ENCODE data around the gene PROCA1.

PROCA1 gene

DNA sequence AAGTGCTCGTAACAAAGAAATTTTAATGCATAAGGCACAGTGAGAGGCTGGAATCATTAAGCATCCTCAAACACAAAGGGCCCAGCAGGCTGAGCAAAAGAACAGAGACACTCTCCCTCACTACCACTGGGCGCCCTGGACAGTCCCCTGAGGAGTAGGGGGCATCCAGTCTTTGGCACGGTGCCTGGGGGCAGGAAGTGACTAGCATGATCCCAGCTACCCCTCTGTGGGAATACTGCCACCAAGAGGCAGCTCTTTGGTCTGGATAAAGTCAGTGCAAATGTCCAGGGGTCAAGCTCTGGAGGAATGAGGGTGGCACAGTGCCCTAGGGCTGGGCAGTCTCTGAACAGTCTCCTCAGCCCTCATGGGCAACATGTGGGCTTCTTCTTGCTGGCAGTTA, 2.6 kb upstream of the PROCA1 start:
- no peak overlapping the region for H3K4me3 ChIP-seq (ENCODE audit: low read depth, low read length)
- TF ChIP-seq, protein P1, sequence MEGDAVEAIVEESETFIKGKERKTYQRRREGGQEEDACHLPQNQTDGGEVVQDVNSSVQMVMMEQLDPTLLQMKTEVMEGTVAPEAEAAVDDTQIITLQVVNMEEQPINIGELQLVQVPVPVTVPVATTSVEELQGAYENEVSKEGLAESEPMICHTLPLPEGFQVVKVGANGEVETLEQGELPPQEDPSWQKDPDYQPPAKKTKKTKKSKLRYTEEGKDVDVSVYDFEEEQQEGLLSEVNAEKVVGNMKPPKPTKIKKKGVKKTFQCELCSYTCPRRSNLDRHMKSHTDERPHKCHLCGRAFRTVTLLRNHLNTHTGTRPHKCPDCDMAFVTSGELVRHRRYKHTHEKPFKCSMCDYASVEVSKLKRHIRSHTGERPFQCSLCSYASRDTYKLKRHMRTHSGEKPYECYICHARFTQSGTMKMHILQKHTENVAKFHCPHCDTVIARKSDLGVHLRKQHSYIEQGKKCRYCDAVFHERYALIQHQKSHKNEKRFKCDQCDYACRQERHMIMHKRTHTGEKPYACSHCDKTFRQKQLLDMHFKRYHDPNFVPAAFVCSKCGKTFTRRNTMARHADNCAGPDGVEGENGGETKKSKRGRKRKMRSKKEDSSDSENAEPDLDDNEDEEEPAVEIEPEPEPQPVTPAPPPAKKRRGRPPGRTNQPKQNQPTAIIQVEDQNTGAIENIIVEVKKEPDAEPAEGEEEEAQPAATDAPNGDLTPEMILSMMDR (IDR thresholded peaks at IDR 0.05; ENCODE audit: low read depth, low read length) = no peak

DNA sequence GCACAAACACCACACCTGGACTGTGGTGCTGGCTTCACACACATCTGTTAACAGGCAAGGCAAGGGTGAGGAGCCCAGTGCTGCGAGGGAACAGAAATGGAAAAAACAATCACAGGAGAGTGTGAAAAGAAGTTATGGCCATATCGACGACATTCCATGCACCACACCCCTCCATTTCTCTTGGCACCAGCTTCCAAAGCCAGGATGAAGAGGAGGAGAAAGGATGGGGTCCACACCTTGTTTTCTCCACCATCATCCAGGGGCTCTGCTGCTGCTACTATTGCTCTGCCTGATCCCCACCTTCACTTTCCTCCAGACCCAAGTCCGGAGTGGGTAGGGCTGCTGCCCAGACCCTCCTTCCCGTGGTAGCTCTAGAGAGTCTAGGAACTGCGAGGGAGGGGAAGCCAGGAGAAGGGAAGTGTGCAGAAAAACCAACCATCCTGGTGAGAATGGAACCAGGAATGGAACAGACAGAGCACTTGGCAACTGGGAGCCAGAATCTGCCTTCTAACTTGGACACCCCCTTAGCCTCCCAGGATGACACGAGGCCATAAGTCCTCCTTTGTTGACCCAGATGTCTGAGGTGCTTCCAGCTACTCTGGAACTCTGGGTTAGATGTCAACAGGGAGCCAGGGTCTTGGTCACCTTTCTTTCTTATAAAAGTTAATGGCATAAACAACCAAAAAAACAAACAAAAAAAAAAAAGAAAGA, 1.2 kb upstream of the PROCA1 start:
- H3K4me3 ChIP-seq (ENCODE audit: low read depth, low read length) = no peak overlapping the region
- TF ChIP-seq, protein P1 (IDR thresholded peaks at IDR 0.05; ENCODE audit: low read depth, low read length) = no peak

DNA sequence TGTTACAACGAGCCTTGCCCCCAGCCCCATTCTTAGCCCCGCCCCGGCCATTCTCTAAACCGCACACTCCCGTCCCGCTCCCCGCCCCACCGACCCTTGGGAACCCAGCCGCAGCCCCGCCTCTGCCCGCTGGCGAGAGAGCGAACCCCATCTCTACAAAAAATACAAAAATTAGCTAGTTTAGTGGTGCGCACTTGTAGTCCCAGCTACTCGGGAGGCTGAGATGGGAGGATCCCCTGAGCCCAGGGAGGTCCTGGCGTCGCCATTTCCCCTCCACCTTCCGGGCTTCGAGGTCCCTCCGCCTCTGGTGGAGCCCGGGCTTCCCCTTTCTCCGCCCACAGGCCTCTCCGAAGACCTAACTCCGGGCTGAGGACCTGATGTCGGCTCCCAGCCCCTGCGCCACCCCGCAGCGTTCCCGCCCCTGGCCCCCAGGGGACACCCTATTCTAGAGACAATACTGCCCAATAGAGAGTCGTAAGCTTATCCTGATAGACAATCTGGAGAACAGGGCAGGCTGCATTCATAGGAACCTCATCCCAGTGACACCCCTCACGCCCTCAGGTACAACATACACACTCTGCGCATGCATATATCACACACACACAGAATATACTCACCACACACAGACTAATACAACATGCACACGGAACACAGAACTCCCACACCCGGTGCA, 480 bp upstream of the PROCA1 start:
- TF ChIP-seq, protein P1 (IDR thresholded peaks at IDR 0.05; ENCODE audit: low read depth, low read length) = no peak
- H3K4me3 ChIP-seq (ENCODE audit: low read depth, low read length) = no peak overlapping the region; the same call in 1 of the 2 replicates

DNA sequence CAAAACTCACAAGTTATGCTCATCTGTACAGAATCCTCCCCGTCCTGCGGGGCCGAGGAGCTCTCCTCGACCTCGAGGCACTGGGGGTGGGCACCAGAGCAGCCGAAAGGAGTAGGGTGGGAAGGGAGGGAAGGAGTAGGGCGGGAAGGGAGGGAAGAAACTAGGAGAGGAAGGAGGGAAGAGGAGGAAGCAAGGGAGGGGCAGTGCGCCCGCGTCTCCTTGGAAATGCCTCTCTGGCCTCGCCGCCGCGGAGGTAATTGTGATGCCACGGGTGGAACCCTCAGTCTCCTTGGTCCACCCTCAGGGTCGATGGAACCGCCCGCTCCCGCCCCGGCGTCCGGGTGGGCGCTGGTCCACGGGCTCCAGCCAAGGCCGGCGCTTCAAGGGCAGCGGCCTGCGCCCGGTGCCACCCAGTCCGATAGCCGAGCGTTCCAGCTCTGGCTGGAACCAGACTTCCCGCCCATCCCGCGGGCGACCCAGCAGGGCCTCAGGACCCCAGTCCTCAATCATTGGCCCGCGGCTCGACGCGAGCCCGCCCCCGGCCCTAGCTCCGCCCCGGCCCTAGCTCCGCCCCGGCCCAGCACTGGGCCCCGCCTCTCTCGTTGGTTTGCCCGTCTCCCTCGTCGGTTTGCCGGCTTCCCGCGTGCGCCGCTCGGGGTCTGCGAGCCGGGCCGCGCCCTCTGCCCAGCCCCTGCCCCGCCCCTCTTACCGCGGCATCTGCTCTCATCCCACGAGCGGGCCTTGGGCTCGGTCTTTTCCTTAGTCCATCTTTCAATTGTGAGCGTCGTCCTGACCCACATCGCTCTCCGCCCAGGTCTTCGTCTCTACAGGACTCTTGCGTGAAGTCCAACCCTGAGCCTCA, 596 bp downstream of the PROCA1 start:
- peak overlapping the region; percentile 59 for H3K4me3 ChIP-seq (ENCODE audit: low read depth, low read length)
- TF ChIP-seq, protein P1 (IDR thresholded peaks at IDR 0.05; ENCODE audit: low read depth, low read length) = no peak

DNA sequence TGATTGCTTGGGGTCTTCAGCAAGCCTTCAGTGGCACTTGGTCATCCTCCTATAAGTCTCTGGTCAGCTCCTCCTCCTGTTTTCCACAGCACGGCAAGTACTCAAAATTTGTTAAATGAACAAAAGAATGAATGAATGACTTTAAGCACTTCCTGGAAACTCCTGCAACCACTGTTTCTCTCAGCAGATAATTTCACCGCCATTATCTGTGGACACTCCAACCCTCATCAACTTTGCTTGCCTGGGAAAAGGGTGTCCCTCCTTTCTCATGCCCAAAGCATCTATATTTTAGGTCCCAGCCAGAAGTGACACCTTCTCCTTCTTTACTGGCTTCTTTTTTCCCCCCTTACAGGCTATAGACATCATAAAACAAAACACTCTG, 4.4 kb downstream of the PROCA1 start:
- TF ChIP-seq, protein P1 (IDR thresholded peaks at IDR 0.05; ENCODE audit: low read depth, low read length) = no peak
- H3K4me3 ChIP-seq (ENCODE audit: low read depth, low read length) = no peak overlapping the region

DNA sequence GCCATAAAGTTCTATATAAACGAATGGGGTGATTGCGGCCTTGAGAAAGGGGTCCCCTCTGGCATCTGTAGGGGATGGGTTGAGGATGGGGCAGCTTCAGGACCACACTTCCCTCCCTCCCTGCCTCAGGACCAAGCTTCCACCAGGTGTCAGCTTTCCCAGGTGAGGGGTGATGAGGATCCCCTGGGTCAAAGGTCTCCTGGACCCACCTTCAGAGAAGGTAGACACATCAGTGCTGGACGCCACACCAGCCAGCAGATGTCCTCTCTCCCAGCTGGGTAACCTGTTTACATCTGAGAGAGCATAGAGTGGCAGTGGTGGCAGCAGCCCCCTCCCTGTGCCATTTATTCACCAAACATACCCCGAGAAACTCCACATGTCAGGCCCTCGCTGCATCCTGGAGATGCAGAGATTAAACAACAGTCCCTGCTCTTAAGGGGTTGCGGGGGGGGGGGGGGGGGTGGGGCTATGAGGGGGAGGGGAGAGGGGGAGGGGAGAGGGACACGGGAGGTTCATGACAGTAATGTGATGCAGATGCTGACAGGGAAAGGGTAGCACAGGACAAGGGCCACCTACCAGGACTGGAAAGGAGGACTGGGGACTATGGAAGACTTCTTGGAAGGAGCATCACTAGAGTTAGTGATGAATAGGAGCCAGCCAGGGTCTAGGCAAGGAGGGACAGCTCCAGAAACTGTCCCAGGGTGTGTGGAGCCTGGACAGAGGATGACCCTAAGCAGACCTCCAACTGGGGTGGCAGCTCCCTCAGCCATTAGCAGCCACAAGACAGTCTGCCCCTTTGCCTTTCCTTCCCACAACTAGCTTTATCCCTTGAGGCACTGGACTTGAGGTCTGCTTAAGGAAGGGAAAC, 5.0 kb downstream of the PROCA1 start:
- TF ChIP-seq, protein P1 (IDR thresholded peaks at IDR 0.05; ENCODE audit: low read depth, low read length) = no peak
- H3K4me3 ChIP-seq (ENCODE audit: low read depth, low read length) = no peak overlapping the region
